GM19455 (cell line): Measurements from ENCODE around the gene ARSG.

Experiments
- ATAC-seq: cut with Tn5 transposase; IDR thresholded peaks from one replicate; pipeline ENCODE4 v1.9.1; 2021; ENCODE audit not compliant: unreplicated experiment

ARSG gene

DNA sequence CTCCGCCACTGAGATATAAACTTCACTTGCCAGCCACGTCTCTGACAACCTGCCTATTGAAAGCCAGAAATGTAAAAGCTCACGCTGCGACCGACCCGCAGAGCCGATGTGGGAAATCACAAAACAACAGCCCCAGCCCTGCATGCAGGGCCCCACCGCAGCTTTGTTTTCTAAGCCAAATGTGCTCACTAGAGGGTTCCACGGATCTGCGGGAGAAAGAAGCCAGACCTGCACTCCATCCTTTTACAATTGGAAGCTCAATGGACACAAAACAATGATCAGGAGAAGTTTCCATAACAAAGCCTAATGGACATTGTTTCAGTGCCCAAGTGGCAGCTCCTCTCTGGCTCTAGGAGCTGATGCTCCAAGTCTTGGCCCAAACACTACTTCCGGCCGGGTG, 132.9 kb downstream of the ARSG start:
- ATAC-seq: no peak

GRCh38 chr17:68424861-68425260, 133.6 kb downstream of the ARSG start:
- ATAC-seq: no peak

DNA sequence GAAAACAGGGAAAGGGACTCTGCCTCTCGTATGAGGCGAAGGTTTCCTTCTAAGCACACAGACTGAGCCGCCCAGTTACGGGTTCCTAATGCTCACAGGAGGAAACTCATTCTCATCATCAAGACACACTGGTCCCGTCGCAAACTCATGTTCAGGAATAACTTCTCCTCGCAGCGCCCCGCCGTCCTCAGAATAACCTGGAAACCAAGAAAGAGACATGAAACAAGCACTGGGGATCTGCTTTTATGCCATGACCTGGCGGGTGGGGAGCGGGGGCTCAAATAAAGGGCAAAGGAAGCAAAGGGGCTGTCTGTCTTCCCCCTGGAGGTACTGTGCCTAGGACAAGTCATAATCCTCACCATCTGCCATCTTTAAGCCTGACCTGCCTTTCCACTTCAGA, 134.7 kb downstream of the ARSG start:
- no peak for ATAC-seq

DNA sequence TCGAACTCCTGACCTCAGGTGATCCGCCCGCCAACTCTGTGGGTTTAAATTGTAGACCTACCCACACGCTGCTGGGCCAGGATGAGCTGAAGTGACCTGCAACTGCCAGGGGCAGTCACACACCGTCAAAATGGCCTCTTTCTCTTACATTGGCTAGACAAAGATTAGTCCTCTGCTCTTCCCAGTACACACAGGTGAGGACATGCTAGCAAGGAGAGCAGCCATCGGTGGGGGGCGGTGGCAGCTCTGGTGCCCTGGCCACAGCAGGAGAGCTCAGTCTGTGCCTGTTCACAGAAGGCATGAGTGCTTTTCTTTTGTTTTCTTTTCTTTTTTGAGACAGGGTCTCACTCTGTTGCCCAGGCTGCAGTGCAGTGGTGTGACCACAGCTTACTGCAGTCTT, 136.3 kb downstream of the ARSG start:
- no peak for ATAC-seq

DNA sequence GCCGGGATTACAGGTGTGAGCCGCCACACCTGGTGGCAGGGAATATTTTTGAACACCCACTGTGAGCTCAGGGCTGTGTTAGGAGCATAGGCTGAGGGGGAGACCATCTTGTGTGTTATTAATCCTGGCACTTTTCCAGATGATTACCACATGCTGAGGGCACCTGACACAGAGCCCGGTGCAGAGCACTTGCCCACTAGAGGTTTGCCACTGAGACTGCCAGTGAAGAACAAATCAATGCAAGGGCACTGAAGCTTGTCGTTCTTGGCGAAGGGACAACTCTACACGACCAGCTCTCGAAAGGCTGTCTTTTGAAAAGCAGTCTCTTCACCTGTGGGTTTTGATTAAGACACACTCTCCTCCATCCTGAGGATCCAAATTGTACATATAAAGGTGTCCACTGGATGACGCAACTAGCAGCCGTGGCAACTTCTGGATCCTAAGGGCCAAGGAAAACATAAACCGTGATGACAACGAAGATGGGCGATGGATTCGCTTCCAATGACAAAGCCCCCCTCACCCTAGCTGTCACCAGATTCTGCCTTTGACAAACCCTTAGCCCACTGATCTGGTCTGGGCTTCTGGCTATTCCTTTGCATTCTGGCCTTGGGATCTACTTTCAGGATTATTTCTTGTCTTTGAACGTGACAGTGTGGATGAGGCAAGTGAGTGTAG, 137.3 kb downstream of the ARSG start:
- no peak for ATAC-seq

DNA sequence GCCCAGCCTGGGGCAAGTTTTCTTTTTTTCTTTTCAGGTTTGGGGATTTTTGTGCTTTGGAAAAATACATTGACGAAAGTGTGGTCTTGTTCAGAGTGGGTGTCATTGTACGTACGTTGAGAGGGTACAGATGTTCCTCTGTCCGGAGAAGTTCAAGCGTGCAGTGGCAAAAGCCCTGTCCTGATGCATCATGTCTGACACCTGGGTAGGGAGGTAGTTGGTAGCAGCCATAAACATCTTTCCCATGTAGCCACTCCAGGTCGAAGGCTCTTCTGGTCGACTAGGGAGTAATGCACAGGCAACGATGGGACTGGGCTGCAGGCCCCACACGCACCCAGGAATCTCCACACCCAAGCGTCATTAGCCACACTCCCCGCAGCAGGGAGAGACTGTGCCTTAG, 138.6 kb downstream of the ARSG start:
- ATAC-seq: no peak

DNA sequence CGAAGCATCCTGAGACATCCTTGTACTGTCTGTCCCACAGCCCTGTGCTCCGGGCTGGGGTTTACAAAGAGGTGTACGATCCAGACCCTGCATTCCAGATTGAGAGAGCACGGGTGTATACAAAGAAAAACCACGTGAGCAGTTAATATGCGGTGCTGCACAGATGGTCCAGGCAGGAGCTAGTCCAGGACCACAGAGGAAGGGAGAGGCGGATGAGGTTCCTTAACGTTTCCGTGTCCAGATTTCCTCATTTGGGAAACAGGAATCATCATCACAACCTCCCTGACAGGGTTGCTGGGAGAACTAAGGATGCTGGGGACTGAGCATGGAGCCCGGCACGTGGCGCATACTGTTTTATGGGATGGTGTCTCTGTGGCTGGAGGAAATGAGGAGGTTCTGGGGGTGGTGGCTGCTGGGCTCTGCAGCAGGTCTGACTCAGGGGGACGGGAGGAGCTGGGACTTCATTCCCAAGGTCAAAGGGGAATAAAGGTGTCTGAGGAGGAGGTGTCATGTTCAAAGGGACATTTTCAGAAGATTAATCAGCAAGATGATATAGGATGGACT, 139.8 kb downstream of the ARSG start:
- no peak for ATAC-seq

DNA sequence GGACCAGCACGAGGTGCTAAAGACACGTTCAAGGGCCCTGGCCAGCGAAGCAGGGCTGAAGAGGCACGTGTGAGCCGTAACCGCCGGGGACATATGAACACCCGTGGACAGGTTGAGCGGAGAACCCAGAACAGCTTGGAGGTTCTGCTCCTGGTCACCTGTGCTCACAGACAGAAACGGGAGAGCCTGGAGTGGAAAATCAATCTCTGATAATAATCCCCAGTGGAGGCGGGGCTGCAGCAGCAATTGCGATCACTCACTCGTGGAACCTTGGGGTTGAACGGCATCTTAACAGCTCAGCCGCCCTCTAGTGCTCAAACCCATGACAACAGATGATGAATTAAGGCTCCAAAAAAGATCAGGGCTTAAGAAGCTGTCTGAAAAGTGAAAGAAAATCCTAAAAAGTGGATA, 140.4 kb downstream of the ARSG start:
- ATAC-seq: no peak

DNA sequence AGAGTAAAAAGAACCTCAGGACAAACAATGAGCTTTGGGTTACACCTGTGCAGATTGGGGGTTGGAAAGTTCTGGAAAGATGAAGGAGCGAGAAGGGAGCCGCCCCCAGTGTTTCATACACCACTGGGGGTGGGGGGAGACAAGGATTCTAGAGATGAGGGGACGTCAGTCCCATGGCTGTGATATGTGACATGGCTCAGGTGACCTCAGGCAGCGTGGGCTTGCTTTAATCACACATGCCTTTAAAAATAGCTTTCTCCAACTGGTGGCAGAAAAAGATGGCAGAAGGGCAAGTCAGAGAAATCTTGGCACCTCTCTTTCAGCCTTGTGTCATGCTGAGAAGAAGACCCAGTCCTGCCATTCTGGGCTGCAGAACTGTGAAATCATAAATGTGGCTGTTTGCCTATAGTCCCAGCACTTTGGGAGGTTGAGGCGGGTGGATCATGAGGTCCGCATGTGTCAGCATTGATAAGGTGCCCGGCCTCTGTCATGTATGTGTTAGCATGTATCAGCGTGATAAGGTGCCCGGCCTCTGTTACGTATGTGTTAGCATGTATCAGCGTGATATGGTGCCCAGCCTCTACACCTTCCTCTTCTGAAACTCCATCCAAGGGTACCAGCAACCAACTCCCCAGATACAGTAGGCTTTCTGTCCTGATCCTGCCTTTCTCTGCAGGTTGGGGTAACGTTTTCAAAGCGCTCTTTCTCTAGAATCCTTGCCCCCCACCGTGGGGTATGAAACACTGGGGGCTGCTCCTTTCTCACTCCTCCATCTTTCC, 141.0 kb downstream of the ARSG start:
- ATAC-seq: no peak

- ATAC-seq: no peak
These were observed 141.9 kb downstream of the ARSG start for GRCh38 chr17:68433211-68433610.

- ATAC-seq: no peak
These were observed 142.7 kb downstream of the ARSG start for GRCh38 chr17:68433911-68434508.

DNA sequence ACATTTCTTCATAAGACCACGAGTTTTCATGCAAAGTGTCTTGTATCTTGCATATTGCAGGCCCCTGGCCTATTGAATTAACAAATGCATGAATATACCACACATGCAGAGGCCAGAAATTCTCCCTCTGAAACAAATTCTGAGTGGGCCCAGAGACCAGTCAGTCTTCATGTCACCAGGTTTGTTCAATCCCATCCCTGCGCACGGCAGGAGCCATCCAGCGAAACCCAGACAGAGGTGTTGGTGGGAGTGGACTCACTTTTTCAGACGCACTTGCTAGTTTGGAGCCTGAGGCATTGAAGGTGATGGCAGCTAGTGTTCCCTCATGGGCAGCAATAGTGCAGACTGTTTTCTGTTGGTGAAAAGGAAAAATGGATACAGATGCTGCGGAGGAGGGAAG, 144.1 kb downstream of the ARSG start:
- no peak for ATAC-seq

DNA sequence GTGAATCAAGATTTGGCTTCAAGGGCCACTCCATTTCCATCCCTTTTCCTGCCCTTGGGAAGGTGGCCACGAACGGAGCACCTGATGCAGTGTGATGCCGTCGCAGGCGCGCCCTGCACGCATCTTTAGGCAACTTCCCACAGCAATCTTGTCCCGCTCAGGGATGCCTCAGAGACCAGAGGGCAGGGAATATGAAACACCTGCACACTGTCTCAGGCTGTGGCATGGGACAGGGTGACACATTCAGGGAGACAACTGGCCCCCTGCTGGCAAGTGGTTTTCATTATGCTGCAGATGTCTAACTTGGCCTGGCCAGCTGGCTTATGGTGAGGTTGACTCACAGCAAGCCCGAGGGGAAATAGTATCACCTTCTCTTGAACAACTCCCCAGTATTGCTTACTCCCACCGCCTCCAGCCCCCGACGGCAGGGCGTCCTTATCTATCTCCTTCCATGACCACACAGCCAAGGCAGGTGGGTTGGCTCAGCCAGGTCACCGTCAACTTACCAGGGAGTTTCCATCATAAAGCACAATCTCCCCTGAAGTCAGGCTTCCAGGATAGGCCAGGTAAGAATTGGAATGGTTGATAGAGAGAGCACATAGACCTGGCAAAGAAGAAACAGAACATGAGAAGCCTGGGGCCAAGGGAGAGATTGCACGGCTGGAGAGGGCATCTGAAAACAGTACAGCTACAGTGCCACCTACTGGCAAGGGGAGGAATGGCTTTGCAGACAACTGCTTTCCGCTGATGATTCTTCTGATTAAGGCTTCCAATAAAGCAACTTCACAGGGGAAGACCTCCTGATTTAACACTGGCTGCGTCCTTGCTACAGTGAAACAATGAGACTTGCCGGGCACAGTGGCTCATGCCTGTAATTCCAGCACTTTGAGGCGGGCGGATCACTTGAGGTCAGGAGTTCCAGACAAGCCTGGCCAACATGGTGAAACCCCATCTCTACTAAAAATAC, 144.9 kb downstream of the ARSG start:
- peak; percentile 54 for ATAC-seq

DNA sequence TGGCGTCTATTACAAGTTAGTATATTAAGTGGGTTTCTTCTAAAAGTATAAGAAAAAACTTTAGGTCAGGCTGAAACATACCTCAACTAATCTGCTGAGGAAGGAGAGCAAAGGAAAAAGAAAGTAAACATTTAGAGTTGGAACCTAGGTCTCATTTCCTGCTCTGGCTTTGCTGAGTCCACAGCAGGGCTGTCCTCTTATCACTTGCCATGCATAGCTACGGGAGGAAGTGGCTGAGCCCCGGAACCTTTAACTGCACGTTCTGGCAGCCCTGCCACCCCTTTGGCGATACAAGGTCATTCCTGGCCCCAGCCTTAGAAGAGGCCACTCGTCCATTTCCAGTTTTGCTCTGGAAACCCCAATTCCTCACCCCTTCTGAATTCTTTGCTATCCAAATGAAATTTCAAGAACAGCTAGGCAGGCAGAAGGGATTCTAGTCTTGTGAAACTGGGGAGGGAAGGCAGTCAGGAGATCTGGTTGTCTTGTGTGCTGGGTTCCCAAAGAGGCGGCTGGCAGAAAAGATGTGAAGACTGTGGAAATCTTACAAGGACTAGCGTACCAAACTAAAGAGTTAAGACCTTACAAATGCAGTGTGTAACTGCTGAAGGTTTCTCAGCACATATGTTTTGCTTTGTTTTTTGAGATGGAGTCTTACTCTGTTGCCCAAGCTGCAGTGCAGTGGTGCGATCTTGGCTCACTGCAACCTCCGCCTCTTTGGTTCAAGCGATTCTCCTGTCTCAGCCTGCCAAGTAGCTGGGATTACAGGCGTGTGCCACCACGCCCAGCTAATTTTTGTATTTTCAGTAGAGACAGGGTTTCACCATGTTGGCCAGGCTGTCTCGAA, 146.9 kb downstream of the ARSG start:
- peak; percentile 56 for ATAC-seq

GRCh38 chr17:68439656-68440290, 148.5 kb downstream of the ARSG start:
- ATAC-seq: no peak

DNA sequence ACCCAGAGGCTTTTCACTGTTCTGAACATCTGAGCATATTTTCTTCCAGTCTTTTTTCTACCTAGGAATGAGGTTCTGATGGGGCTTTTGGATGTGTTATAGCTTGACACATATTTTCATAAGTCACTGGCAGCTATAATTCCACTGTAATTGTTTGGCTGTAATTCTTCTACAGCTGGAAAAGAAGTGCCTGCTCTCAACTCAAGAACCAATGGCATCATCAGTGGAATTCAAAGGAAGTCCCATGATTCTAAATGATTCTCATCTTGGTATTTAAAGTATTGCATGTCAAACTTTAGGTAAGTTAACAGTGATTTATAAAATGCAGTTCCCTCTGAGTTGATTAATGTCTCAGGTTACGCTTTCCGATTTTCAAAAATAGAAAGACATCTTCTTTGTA, 149.2 kb downstream of the ARSG start:
- ATAC-seq: no peak

GRCh38 chr17:68441070-68441770, 149.9 kb downstream of the ARSG start:
- ATAC-seq: no peak

DNA sequence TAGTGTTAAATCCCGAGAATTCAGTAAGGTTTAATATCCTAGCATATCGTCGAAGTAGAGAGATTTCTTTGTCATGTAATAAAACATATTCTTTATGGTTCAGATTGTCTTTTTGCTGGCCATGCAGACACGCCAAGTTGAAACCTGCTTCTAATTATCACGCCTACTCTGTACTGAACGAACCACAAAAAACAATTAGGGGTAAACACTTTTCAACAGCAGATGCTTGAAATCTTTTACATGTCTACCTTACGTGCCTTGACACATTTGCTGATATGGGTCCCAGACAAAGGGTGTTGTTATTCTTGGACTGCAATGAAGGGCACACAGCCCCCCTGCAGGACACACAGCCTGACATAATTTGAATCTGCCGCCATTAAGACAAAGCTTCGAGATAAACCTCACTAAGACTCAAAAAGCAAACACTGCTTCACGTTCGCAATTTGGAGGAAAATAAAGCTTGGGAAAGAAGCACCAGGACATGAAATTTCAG, 152.7 kb downstream of the ARSG start:
- ATAC-seq: no peak

DNA sequence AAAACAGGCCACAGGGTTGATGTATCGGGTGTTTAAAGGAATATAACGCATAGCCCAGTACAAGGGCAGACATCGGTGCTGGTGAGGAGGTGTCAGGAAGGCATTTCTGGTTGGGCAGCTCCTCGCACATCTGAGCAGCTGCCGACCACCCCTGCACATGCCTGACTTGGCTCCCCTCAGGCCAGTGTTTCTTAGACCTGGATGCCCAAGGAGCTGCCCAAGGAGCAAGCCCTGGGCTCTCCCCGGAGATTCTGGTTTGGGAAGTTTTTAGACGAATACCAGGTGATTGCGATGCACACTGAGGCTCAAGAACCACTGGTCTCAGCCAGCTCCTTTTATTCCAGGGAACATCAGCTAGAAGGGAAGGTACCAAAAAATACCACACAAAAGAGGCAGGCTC, 154.4 kb downstream of the ARSG start:
- ATAC-seq: no peak
